Body of pancreas (tissue), 4 donors: ENCODE measurements around the gene GNMT. TPM values are rescaled to one million over a fixed set of nuclear protein-coding genes. Genes with fewer than 3 reads are reported as not detected.

Experiments
- ATAC-seq: fragments of 150-250 bp; one replicate; pipeline ENCODE4 v1.9.1; 2016
- DNase-seq, 4 donors: peaks; one replicate each; pipeline ENCODE4 v3.0.0-alpha.2; 2019
- H3K27ac ChIP-seq, 4 donors: fragments of 200-600 bp; sonication (generic); 1 replicate in 3 of 4; 2 replicates in 1 of 4; pipeline versions ENCODE4 v1.5.1 to v1.6.1; 2016 to 2019; ENCODE audit warnings: mild to moderate bottlenecking in 1 of 4, mixed read lengths in 1 of 4, moderate library complexity in 1 of 4
- H3K27me3 ChIP-seq, 2 donors: fragments of 200-600 bp; sonication (generic); one replicate each; pipeline ENCODE4 v1.6.0; 2016; ENCODE audit warnings: mild to moderate bottlenecking in 1 of 2
- H3K36me3 ChIP-seq, 2 donors: fragments of 200-600 bp; sonication (generic); replicated peaks in 1 of 2; 2 replicates each; pipeline ENCODE4 v1.5.1; 2016; ENCODE audit warnings: low read depth in 2 of 2; ENCODE audit not compliant: insufficient read depth in 1 of 2
- H3K4me1 ChIP-seq: fragments of 200-600 bp; sonication (generic); one replicate; pipeline ENCODE4 v1.6.0; 2016
- H3K4me3 ChIP-seq, 2 donors: fragments of 200-600 bp; sonication (generic); 1 replicate in 1 of 2; 2 replicates in 1 of 2; pipeline ENCODE4 v1.5.1; 2016 to 2019
- H3K9me3 ChIP-seq, 3 donors: fragments of 200-600 bp; sonication (generic); 1 replicate in 2 of 3; 2 replicates in 1 of 3; pipeline ENCODE4 v1.5.1; 2016
- CTCF ChIP-seq, 7 experiments: fragments of 450-650 bp in 4 of 7; fragments of 200-600 bp in 3 of 7; sonication (generic) in 3 of 7; IDR thresholded peaks; one replicate each; pipeline ENCODE4 v1.5.1; 2016 to 2019; ENCODE audit warnings: antibody characterized with exemption in 7 of 7
- POLR2A ChIP-seq, 3 donors: fragments of 450-650 bp; IDR thresholded peaks; one replicate each; pipeline ENCODE4 v1.6.1; 2016; ENCODE audit warnings: antibody characterized with exemption in 3 of 3, mild to moderate bottlenecking in 2 of 3
- WGBS, 2 donors: methylation state at CpG; one replicate each; pipeline ENCODE4 v1.1.5; 2017; 5-methylcytosine and 5-hydroxymethylcytosine counted together
- intact Hi-C: fragments of 100-400 bp; cut with DNase I; formaldehyde crosslinking; loops from one replicate; pipeline ENCODE4 v1.15.1; 2023
- total RNA-seq, 2 donors: library from RNA; depleted of rRNA; stranded (reverse); fragments of >200 nt; gene quantifications; one replicate each; pipeline ENCODE4 v1.1.0, GENCODE V29; 2016

GNMT gene
- total RNA-seq, 2 donors from 2014 or later, result 67.2 to 630 TPM

- ATAC-seq, result peak; percentile 92
- Histone ChIP-seq H3K4me3 (peak within 1 kb of the TSS; percentile 51 to 77), H3K4me1 (peaks cover 50% of the 10 kb centered on the region), H3K27ac (peak within 1 kb of the TSS; percentile 81 to 97 (median 92)), H3K27me3 (no peaks in the 10 kb centered on the region), H3K9me3 (no peaks in the 10 kb centered on the region), H3K36me3 (no peaks in the 10 kb centered on the region)
- intact Hi-C loops, result no loop called here
- DNase-seq, result peak; percentile 94 to 97 (median 95)
- 0% methylated on average over 23 to 60 of the region's 63 CpGs for WGBS, 2 donors
- peak in 2 of 7 experiments; percentile 20 to 29 for TF ChIP-seq CTCF (IDR thresholded peaks at IDR 0.05)
- peak; percentile 85 to 93 (median 89) for TF ChIP-seq POLR2A (IDR thresholded peaks at IDR 0.05)
These were observed 31.4 kb upstream of the GNMT start, which contains the start of gene CNPY3 for GRCh38 chr6:42928986-42929820. Gene CNPY3 (plus strand): TSS chr6:42929480. CDS start chr6:42929571, 91 bp downstream.

- WGBS, 2 donors, result 2 to 3% methylated on average over 15 to 16 of the region's 16 CpGs
These were observed 30.7 kb upstream of the GNMT start for GRCh38 chr6:42929821-42930360.

GRCh38 chr6:42932412-42932811 is 28.1 kb upstream of the GNMT start:
- H3K27me3 ChIP-seq, result no peaks in the 10 kb centered on the region
- WGBS, 2 donors, result 75 to 98% methylated on average over 3 of the region's 3 CpGs
- H3K9me3 ChIP-seq, result no peaks in the 10 kb centered on the region
- peaks cover 68% of the 10 kb centered on the region for H3K4me1 ChIP-seq
- ATAC-seq (no peak), DNase-seq (no peak)
- no peak for TF ChIP-seq POLR2A (IDR thresholded peaks at IDR 0.05)
- no peak for TF ChIP-seq CTCF (IDR thresholded peaks at IDR 0.05)
- H3K4me3 ChIP-seq, result no peak overlapping the region
- intact Hi-C loops, result no loop called here
- H3K27ac ChIP-seq, result peak overlapping the region in 2 of 4 donors; percentile 6 to 35
- peaks cover 0 to 14% of the 10 kb centered on the region in 2 donors for H3K36me3 ChIP-seq

More at GRCh38 chr6:42929821-42930360, 30.7 kb upstream of the GNMT start:
- H3K27ac ChIP-seq, result peak overlapping the region; percentile 81 to 97 (median 92)
- TF ChIP-seq CTCF (IDR thresholded peaks at IDR 0.05) (no peak), POLR2A (IDR thresholded peaks at IDR 0.05) (no peak)
- peak in 3 of 4 donors; percentile 23 to 58 (median 33) for DNase-seq
- peaks cover 0 to 7% of the 10 kb centered on the region in 2 donors for H3K36me3 ChIP-seq
- peaks cover 55% of the 10 kb centered on the region for H3K4me1 ChIP-seq
- peak overlapping the region; percentile 51 to 77 for H3K4me3 ChIP-seq
- intact Hi-C loops, result no loop called here
- no peaks in the 10 kb centered on the region for H3K9me3 ChIP-seq
- peak; percentile 4 for ATAC-seq
- no peaks in the 10 kb centered on the region for H3K27me3 ChIP-seq

DNA sequence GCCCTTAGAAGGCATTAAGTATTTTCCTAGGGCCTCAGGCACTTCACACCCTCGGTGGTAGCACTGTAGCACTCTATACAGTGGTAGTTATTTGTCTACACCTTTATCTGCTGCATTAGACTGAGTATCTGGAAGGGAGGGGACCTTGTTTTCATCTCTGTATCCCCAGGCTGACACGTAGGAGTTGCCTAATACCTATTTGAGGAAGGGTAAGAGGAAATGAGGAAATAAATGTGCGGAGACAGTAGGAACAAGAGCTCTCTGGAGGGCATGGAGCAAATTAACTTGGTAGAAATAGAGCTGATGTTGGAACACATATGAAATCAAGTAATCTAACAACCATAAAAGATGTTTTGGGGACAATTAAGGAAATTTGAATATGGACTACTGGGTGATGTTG is 27.3 kb upstream of the GNMT start:
- 45 to 49% methylated on average over 3 of the region's 3 CpGs for WGBS, 2 donors
- Histone ChIP-seq H3K36me3 (peaks cover 0 to 14% of the 10 kb centered on the region in 2 donors), H3K27ac (peak overlapping the region in 2 of 4 donors; percentile 6 to 35), H3K9me3 (no peaks in the 10 kb centered on the region), H3K4me3 (no peak overlapping the region), H3K4me1 (peaks cover 71% of the 10 kb centered on the region), H3K27me3 (no peaks in the 10 kb centered on the region)
- intact Hi-C loops, result no loop called here
- TF ChIP-seq POLR2A (IDR thresholded peaks at IDR 0.05) (no peak), CTCF (IDR thresholded peaks at IDR 0.05) (no peak)
- DNase-seq (no peak), ATAC-seq (no peak)
